ENCODE measurements around the gene VAPA.

GRCh38 chr18:9907867-9908266, 5.9 kb upstream of the VAPA start:
- no peak for TF ChIP-seq CTCF (IDR thresholded peaks at IDR 0.05; ENCODE audit: low read length)
- TF ChIP-seq EZH2 (IDR thresholded peaks at IDR 0.05; ENCODE audit: borderline replicate concordance, low read length): no peak

All from OCI-LY1 (cell line).